Measurements from ENCODE around the gene CCDC69. TPM values are rescaled to one million over a fixed set of nuclear protein-coding genes. Genes with fewer than 3 reads are reported as not detected.

CCDC69 gene
- total and polyA plus RNA-seq, 10 of the 15 experiments (the other 5 are each of a cell fraction or from before 2014, with no cell fraction given), result 13.5 to 106 (median 70.1) TPM

DNA sequence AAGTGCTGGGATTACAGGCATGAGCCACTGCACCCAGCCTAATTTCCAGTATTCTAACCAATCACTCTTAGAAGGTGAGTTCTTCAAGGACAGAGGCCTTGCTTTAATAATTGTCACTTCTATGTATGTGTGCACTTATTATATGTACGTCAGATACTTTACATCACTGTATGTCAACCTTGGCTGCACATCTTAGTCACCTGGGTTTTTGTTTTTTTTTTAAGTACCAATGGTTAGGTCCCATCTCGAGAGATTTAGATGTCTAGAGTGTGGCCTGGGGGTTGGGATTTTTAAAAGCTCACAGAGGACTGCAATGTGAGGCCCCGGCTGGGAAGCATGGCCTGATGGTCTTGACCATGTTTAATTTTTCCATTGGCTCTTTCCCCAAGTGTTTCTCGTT lies 19.2 kb upstream of the CCDC69 start:
- Histone ChIP-seq H3K9me3 (replicated peaks; ENCODE audit: control insufficient read depth, insufficient read depth, low read length) (no peaks in the 10 kb centered on the region; the same call in 1 of the 3 replicates), H3K27ac (ENCODE audit: control insufficient read depth, insufficient read depth) (no peak overlapping the region), H3K4me1 (ENCODE audit: control insufficient read depth, insufficient read depth, low read length) (peaks cover 60% of the 10 kb centered on the region), H2AFZ (ENCODE audit: control insufficient read depth, low read depth, low read length) (no peak overlapping the region), H4K20me1 (ENCODE audit: control insufficient read depth, insufficient read depth) (no peaks in the 10 kb centered on the region), H3K4me3 (no peak overlapping the region), H3K4me2 (ENCODE audit: control insufficient read depth, insufficient read depth) (no peak overlapping the region), H3K36me3 (ENCODE audit: control insufficient read depth in 2 of 2, insufficient read depth in 2 of 2, low read length in 1 of 2) (no peaks in the 10 kb centered on the region), H3K79me2 (ENCODE audit: control insufficient read depth, insufficient read depth, low read length) (no peaks in the 10 kb centered on the region), H3K9ac (ENCODE audit: control insufficient read depth, insufficient read depth, low read length) (no peak overlapping the region), H3K27me3 (replicated peaks in 1 of 2; ENCODE audit: control insufficient read depth in 2 of 2, insufficient read depth in 2 of 2, low read length in 1 of 2) (no peaks in the 10 kb centered on the region)
- DNase-seq (ENCODE audit: low read depth, low spot score), result no peak
- in situ Hi-C loops (cut with MboI) (no loop called here), intact Hi-C loops (cut with micrococcal nuclease; ENCODE audit: unreplicated experiment) (no loop called here)
- CTCF ChIA-PET, result interaction anchor here (2.5 to 9.9 kb wide), 5 partner anchors 10 to 191 kb away, joined by 11 to 293 read pairs (median 62); partner anchors contain the start of genes CCDC69 and GM2A
- TF ChIP-seq MTA3 (IDR thresholded peaks at IDR 0.05; ENCODE audit: borderline replicate concordance, low read length) (no peak), CBX3 (IDR thresholded peaks at IDR 0.05; ENCODE audit: borderline replicate concordance, low read depth) (no peak), ZZZ3 (IDR thresholded peaks at IDR 0.05; ENCODE audit: control insufficient read depth, insufficient read length, low read depth) (no peak), NR2F1 (conservative IDR thresholded peaks at IDR 0.05) (no peak), ASH2L (IDR thresholded peaks at IDR 0.05; ENCODE audit: borderline replicate concordance, low read depth) (no peak), WRNIP1 (IDR thresholded peaks at IDR 0.05; ENCODE audit: borderline replicate concordance, low read depth, low read length) (no peak), ZBED1 (IDR thresholded peaks at IDR 0.05; ENCODE audit: borderline replicate concordance) (no peak), CREM (IDR thresholded peaks at IDR 0.05; ENCODE audit: low read depth) (no peak), HCFC1 (IDR thresholded peaks at IDR 0.05; ENCODE audit: low read length) (no peak), HDAC2 (IDR thresholded peaks at IDR 0.05) (no peak), KDM1A (IDR thresholded peaks at IDR 0.05; ENCODE audit: borderline replicate concordance) (no peak)
- TF ChIP-seq, protein P1, sequence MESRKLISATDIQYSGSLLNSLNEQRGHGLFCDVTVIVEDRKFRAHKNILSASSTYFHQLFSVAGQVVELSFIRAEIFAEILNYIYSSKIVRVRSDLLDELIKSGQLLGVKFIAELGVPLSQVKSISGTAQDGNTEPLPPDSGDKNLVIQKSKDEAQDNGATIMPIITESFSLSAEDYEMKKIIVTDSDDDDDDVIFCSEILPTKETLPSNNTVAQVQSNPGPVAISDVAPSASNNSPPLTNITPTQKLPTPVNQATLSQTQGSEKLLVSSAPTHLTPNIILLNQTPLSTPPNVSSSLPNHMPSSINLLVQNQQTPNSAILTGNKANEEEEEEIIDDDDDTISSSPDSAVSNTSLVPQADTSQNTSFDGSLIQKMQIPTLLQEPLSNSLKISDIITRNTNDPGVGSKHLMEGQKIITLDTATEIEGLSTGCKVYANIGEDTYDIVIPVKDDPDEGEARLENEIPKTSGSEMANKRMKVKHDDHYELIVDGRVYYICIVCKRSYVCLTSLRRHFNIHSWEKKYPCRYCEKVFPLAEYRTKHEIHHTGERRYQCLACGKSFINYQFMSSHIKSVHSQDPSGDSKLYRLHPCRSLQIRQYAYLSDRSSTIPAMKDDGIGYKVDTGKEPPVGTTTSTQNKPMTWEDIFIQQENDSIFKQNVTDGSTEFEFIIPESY (IDR thresholded peaks at IDR 0.05), result no peak
- FAIRE-seq, result no peak
- SMC1A ChIA-PET (ENCODE audit: uncharacterized antibody, unreplicated experiment), result interaction anchor here (0.6 to 11.1 kb wide), 5 partner anchors 8 to 117 kb away, joined by 3 to 325 read pairs (median 76); partner anchors contain the start of genes CCDC69 and GM2A
- POLR2A ChIA-PET, result interaction anchor here (0.5 to 10.2 kb wide), 4 partner anchors 10 to 114 kb away, joined by 3 to 290 read pairs (median 32); partner anchors contain the start of genes CCDC69 and GM2A
- no TSS peak for BruUV-seq (replicated peaks)
- WGBS (ENCODE audit: insufficient coverage, insufficient replicate concordance, low lambda C conversion rate, missing lambda C conversion rate), result 41% methylated on average over 4 of the region's 4 CpGs
- RAD21 ChIA-PET (ENCODE audit: unreplicated experiment), result interaction anchor here (1.1 to 7.0 kb wide), 2 partner anchors 10 to 128 kb away, joined by 3 to 81 read pairs; partner anchors contain the start of gene GM2A
- no peak for ATAC-seq

Data from GM12878 (cell line).